HCT116 (cell line): ENCODE measurements around the gene ZBTB7C.

Experiments used
- EZH2phosphoT487 ChIP-seq: fragments of 200-600 bp; IDR thresholded peaks from 2 replicates; pipeline ENCODE4 v1.6.1; 2018; ENCODE audit warnings: antibody characterized with exemption, borderline replicate concordance
- POLR2AphosphoS5 ChIP-seq: IDR thresholded peaks from 2 replicates; pipeline ENCODE4 v1.6.1; 2011; ENCODE audit warnings: mild to moderate bottlenecking, low read depth, low read length, moderate library complexity
- SP1 ChIP-seq: IDR thresholded peaks from 2 replicates; pipeline ENCODE4 v1.6.1; 2012; ENCODE audit warnings: low read depth
- YY1 ChIP-seq: IDR thresholded peaks from 2 replicates; pipeline ENCODE4 v1.6.1; 2011; ENCODE audit warnings: low read length, low read depth, moderate library complexity, mild to moderate bottlenecking; ENCODE audit not compliant: insufficient replicate concordance; ENCODE audit errors: extremely low read depth
- TF ChIP-seq, protein P1 (sequence below): IDR thresholded peaks from 2 replicates; pipeline ENCODE4 v1.6.1; 2012; ENCODE audit warnings: low read depth

DNA sequence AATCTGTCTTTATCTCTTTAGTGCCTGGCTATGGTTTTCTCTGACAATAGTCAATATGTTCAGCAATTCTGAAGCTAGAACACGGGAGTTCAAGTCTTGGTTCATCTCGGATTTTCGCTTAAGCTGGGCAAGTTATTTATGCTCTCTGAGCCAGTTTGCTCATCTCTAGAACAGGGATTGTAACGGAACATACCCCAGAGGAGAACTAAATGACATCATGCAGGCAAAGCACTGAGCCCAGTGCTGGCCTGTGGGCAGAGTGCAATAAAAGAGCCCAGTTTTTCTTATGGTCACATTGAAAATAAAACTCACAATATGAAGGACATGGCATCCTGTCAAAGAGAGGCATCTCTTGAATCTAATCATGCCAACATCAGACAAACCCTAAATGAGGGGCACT is 143.9 kb downstream of the ZBTB7C start:
- TF ChIP-seq SP1 (no peak), EZH2phosphoT487 (no peak), YY1 (no peak), POLR2AphosphoS5 (no peak)
- TF ChIP-seq, protein P1, sequence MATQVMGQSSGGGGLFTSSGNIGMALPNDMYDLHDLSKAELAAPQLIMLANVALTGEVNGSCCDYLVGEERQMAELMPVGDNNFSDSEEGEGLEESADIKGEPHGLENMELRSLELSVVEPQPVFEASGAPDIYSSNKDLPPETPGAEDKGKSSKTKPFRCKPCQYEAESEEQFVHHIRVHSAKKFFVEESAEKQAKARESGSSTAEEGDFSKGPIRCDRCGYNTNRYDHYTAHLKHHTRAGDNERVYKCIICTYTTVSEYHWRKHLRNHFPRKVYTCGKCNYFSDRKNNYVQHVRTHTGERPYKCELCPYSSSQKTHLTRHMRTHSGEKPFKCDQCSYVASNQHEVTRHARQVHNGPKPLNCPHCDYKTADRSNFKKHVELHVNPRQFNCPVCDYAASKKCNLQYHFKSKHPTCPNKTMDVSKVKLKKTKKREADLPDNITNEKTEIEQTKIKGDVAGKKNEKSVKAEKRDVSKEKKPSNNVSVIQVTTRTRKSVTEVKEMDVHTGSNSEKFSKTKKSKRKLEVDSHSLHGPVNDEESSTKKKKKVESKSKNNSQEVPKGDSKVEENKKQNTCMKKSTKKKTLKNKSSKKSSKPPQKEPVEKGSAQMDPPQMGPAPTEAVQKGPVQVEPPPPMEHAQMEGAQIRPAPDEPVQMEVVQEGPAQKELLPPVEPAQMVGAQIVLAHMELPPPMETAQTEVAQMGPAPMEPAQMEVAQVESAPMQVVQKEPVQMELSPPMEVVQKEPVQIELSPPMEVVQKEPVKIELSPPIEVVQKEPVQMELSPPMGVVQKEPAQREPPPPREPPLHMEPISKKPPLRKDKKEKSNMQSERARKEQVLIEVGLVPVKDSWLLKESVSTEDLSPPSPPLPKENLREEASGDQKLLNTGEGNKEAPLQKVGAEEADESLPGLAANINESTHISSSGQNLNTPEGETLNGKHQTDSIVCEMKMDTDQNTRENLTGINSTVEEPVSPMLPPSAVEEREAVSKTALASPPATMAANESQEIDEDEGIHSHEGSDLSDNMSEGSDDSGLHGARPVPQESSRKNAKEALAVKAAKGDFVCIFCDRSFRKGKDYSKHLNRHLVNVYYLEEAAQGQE: no peak
